Measurements from ENCODE around the gene HSPB1. TPM values are rescaled to one million over a fixed set of nuclear protein-coding genes. Genes with fewer than 3 reads are reported as not detected.

The HSPB1 gene
- total and polyA plus RNA-seq, 2 of the 13 experiments (the other 11 are each of a cell fraction or from before 2014, with no cell fraction given): 21.0 to 38.6 TPM

DNA sequence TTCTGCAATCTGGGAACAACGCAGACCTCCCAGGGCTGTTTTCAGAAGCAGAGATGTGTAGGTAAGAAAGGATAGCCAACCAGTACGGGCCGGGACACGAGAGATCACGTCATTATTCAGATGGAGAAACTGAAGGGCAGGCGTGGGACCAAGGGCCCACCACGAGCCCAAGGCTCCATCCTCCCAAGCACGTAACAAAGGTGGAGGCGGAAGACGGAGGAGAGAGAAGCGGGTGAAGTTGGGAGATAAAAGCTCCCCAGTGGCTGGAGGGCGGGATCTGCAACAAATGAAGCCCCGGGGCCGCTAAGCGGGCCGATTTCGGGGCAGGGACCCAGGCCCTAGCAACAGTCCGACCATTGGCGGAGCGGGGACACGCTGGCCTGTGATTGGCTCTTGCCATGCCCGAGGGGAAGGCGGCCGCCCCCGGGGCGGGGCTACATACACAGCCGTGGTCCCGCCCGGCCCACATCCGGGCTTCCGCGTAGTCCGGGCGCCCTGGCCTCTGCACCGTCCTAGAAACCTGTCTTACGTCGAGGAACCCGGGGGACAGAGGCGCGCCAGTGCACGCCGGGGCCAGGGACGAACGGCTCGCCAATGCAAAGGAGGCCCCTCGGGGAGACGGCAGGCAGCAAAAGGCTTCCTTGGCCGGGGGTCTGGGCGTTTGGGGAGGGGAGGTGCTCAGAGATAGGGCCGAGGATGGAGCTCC, 15.5 kb downstream of the HSPB1 start (continued):
- TF ChIP-seq REST (IDR thresholded peaks at IDR 0.05; ENCODE audit: borderline replicate concordance in 1 of 2, low read depth in 1 of 2, low read length in 2 of 2) (no peak), GATAD2A (CRISPR knock-in tag; IDR thresholded peaks at IDR 0.05) (peak; percentile 21; the same call in 1 of the 2 replicates), TARDBP (CRISPR knock-in tag; IDR thresholded peaks at IDR 0.05) (peak; percentile 68; the same call in 1 of the 2 replicates), THAP11 (CRISPR knock-in tag; IDR thresholded peaks at IDR 0.05) (peak; percentile 60; the same call in 1 of the 2 replicates), BCL3 (CRISPR knock-in tag; IDR thresholded peaks at IDR 0.05) (0 out of 2 replicates have a peak, but pooled peaks have one; percentile 40), ZFP82 (CRISPR knock-in tag; IDR thresholded peaks at IDR 0.05; ENCODE audit: borderline replicate concordance) (no peak), ZNF790 (CRISPR knock-in tag; IDR thresholded peaks at IDR 0.05; ENCODE audit: borderline replicate concordance) (no peak), PATZ1 (CRISPR knock-in tag; IDR thresholded peaks at IDR 0.05) (no peak), MXI1 (IDR thresholded peaks at IDR 0.05; ENCODE audit: borderline replicate concordance, low read depth, low read length) (peak; percentile 54; the same call in 1 of the 3 replicates), RFX5 (IDR thresholded peaks at IDR 0.05; ENCODE audit: low read depth, low read length) (peak; percentile 100), FOSL2 (CRISPR knock-in tag; IDR thresholded peaks at IDR 0.05) (no peak), KMT2B (CRISPR knock-in tag; IDR thresholded peaks at IDR 0.05) (peak; percentile 50; the same call in 1 of the 2 replicates), SNAPC4 (CRISPR knock-in tag; IDR thresholded peaks at IDR 0.05) (0 out of 2 replicates have a peak, but pooled peaks have one; percentile 34), E2F2 (CRISPR knock-in tag; IDR thresholded peaks at IDR 0.05; ENCODE audit: borderline replicate concordance) (peak; percentile 33; the same call in 1 of the 2 replicates)

All from HepG2 (cell line).